Lung (tissue), 16 donors: ENCODE data around the gene PLXDC1. TPM values are rescaled to one million over a fixed set of nuclear protein-coding genes. Genes with fewer than 3 reads are reported as not detected.

Source experiments
- ATAC-seq: fragments of 200-7000 bp; cut with Tn5 transposase; one replicate; pipeline ENCODE4 v1.9.1; 2020; ENCODE audit warnings: moderate number of reproducible peaks; ENCODE audit not compliant: insufficient read depth, low FRiP score
- DNase-seq, 3 donors: peaks; one replicate each; pipeline ENCODE4 v3.0.0-alpha.2; 2013 to 2017
- H3K27ac ChIP-seq, 2 donors: one replicate each; pipeline ENCODE4 v1.5.1; 2013; ENCODE audit warnings: mild to moderate bottlenecking in 2 of 2, moderate library complexity in 2 of 2, control low read depth in 1 of 2, inconsistent platforms in 1 of 2, low read depth in 1 of 2, low read length in 1 of 2
- H3K27me3 ChIP-seq, 3 donors: one replicate each; pipeline ENCODE4 v1.5.1; 2013; ENCODE audit warnings: low read length in 2 of 3; ENCODE audit not compliant: control insufficient read depth in 3 of 3, insufficient read depth in 3 of 3
- H3K36me3 ChIP-seq, 4 donors: one replicate each; pipeline ENCODE4 v1.5.1; 2013; ENCODE audit warnings: low read length in 4 of 4, mild to moderate bottlenecking in 1 of 4, moderate library complexity in 1 of 4; ENCODE audit not compliant: control insufficient read depth in 4 of 4, insufficient read depth in 4 of 4
- H3K4me1 ChIP-seq, 5 donors: one replicate each; pipeline ENCODE4 v1.5.1; 2013; ENCODE audit warnings: low read length in 5 of 5, mild to moderate bottlenecking in 2 of 5, moderate library complexity in 1 of 5; ENCODE audit not compliant: control insufficient read depth in 5 of 5, insufficient read depth in 5 of 5
- H3K4me3 ChIP-seq: one replicate; pipeline ENCODE4 v1.5.1; 2013; ENCODE audit warnings: mild to moderate bottlenecking, control low read depth, moderate library complexity
- H3K9ac ChIP-seq, 2 donors: one replicate each; pipeline ENCODE4 v1.5.1; 2013; ENCODE audit warnings: low read length in 2 of 2, control low read depth in 1 of 2; ENCODE audit not compliant: insufficient read depth in 1 of 2
- H3K9me3 ChIP-seq, 4 donors: one replicate each; pipeline ENCODE4 v1.5.1; 2013; ENCODE audit warnings: low read length in 3 of 4, mild to moderate bottlenecking in 1 of 4, moderate library complexity in 1 of 4; ENCODE audit not compliant: control insufficient read depth in 4 of 4, insufficient read depth in 3 of 4
- CTCF ChIP-seq: IDR thresholded peaks from 2 replicates; pipeline ENCODE4 v1.5.1; 2012; ENCODE audit warnings: mild to moderate bottlenecking; ENCODE audit errors: control extremely low read depth, extremely low read depth
- WGBS, 2 donors: extraction: QIAGEN DNeasy Blood & Tissue Kit; methylation state at CpG; one replicate each; pipeline ENCODE4 v1.1.7; 2013; 5-methylcytosine and 5-hydroxymethylcytosine counted together
- long read RNA-seq, 5 donors: transcript quantifications; one replicate each; lab custom pipeline, GENCODE V29; 2026
- polyA plus RNA-seq, 2 donors: library from polyadenylated mRNA; stranded (reverse); fragments of 200-250 nt; gene quantifications; one replicate each; pipeline ENCODE4 v1.2.1, GENCODE V29; 2013
- total RNA-seq, 2 donors: library from RNA; depleted of rRNA in 1 of 2; stranded (reverse); fragments of >200 nt in 1 of 2; gene quantifications; one replicate each; pipeline ENCODE4 v1.2.1, GENCODE V29; 2014 to 2021
- donor health status: control.
- donor health status: control.
- donor health status: Bipolar disorder and iron deficiency.
- donor health status: healthy.
- donor health status: DM: yes; HTN: yes; CAD: no.

PLXDC1 gene
- total RNA-seq (1 to 10 TPM; 4.9 to 7.3 TPM), polyA plus RNA-seq (1 to 10 TPM; 1.7 to 5.9 TPM)
- long read RNA-seq, donor 1, partial matches to known transcripts: 3,272 of 4,790 reads
- long read RNA-seq, donor 1, other reads (novel, unspliced or antisense): 1,518 of 4,790 reads
- long read RNA-seq, donor 2: 0 reads
- long read RNA-seq, donor 3: 0 reads
- long read RNA-seq, donor 4: 0 reads
- long read RNA-seq, donor 5, partial matches to known transcripts: 0 of 2 reads
- long read RNA-seq, donor 5, other reads (novel, unspliced or antisense): 0 of 2 reads

GRCh38 chr17:39151150-39151942 is at the start of gene PLXDC1:
TSS of gene PLXDC1 (minus strand) at chr17:39151637. CDS start at chr17:39151437, 200 bp downstream.
- Histone ChIP-seq H3K9ac (no peak within 1 kb of the TSS), H3K4me3 (peak within 1 kb of the TSS; percentile 16), H3K36me3 (no peaks in the 10 kb centered on the region), H3K27ac (no peak within 1 kb of the TSS), H3K9me3 (no peaks in the 10 kb centered on the region), H3K4me1 (peaks cover 0 to 18% (median 0%) of the 10 kb centered on the region in 5 donors), H3K27me3 (peaks cover 0 to 22% (median 8%) of the 10 kb centered on the region in 3 donors)
- no peak for ATAC-seq
- no peak for DNase-seq
- no peak for TF ChIP-seq CTCF
- 1% methylated on average over 34 to 67 of the region's 68 CpGs for WGBS, 2 donors

DNA sequence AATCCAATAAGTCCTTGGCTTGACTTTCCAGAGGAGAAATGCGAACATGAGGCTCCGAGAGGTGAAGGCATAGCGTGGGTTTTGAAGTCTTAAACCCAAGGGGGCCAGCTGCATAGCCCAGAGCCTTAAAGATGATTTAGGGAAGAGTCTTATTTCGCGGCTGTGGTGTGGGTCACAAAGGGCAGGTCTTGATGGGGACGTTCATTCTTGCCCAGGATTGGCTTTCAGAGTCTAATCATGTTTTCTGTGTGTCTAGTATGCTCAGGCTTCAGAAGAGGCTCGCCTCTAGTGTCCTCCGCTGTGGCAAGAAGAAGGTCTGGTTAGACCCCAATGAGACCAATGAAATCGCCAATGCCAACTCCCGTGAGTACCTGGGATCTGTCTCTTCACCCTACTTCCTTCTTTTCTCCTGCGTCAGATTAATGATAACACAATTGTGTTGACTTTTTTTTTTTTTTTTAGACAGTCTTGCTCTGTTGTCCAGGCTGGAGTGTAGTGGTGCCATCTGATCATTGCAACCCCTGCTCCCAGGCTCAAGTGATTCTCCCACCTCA is 49.6 kb upstream of the PLXDC1 start:
- ATAC-seq (no peak), DNase-seq (no peak)
- WGBS, 2 donors: 31 to 33% methylated on average over 11 of the region's 11 CpGs
- Histone ChIP-seq H3K9ac (peak overlapping the region; percentile 87 to 95), H3K27ac (peak overlapping the region; percentile 13 to 95), H3K27me3 (no peaks in the 10 kb centered on the region), H3K9me3 (no peaks in the 10 kb centered on the region), H3K4me1 (peaks cover 0 to 33% (median 7%) of the 10 kb centered on the region in 5 donors), H3K4me3 (peak overlapping the region; percentile 100), H3K36me3 (peaks cover 25 to 31% (median 27%) of the 10 kb centered on the region in 4 donors)
- TF ChIP-seq CTCF: no peak

DNA sequence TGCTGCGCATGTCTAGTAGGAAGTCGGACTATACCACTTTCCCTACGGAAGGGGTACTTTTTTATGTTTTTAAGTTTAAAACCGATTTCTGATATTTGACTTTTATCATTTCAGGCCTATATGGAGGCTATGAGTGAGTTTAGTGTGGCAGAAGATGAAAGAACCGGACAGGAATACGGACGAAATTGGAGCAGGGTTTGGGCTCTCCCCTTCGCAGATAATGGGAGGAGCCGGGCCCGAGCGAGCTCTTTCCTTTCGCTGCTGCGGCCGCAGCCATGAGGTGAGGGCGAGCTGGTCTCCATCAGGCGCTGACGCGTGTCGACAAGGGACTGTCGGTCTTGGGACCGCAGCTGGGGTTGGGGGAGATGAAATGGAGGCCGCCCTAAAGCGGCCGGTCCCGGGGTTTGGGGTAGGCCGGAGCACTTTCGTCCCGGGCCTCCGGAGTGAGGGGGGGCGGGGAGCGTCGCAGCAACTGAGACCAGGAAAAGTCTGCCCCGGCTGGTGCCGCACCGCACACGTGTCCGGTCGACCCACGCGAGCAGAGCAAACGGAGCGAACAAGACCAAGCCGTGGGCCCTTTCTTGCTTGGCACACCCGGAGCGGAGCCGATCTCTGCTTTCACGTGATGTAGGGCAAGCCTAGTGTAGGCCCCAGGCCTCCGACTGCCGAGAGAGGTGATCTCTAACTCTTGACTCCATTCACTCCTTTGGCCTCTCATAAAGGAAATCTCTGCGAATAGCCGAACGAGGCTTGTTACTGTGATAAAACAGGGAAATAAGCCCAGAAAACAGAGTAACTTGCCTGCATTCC is 48.8 kb upstream of the PLXDC1 start, which contains the start of gene RPL19:
TSS of gene RPL19 (plus strand) at position 214 of the 810 bp plus-strand sequence. CDS start at position 276, 62 bp downstream.
- WGBS, 2 donors: 0% methylated on average over 52 of the region's 52 CpGs
- ATAC-seq (peak; percentile 55), DNase-seq (peak in 1 of 3 donors; percentile 80)
- Histone ChIP-seq H3K4me1 (peaks cover 0 to 40% (median 9%) of the 10 kb centered on the region in 5 donors), H3K4me3 (peak within 1 kb of the TSS; percentile 100), H3K27me3 (no peaks in the 10 kb centered on the region), H3K27ac (peak within 1 kb of the TSS; percentile 94 to 95), H3K9ac (peak within 1 kb of the TSS; percentile 87 to 100), H3K9me3 (no peaks in the 10 kb centered on the region), H3K36me3 (peaks cover 25 to 31% (median 27%) of the 10 kb centered on the region in 4 donors)
- no peak for TF ChIP-seq CTCF
